Activated CD4-positive, CD25-positive, alpha-beta regulatory T cell treated with anti-CD3 and anti-CD28 coated beads, Interleukin-2, amount 50 U/mL, for 72 hours (primary cell): ENCODE measurements around the gene EFCAB5.
"Not testable (repeated sequence)": the region's sequence is repeated elsewhere in the genome, so short reads cannot be mapped to it uniquely, and the experiment has no call there.

Experiments
- DNase-seq: peaks from one replicate; pipeline ENCODE4 v3.0.0; 2021

The EFCAB5 gene

GRCh38 chr17:29936724-29937123 is 4.7 kb upstream of the EFCAB5 start:
- no peak for DNase-seq

DNA sequence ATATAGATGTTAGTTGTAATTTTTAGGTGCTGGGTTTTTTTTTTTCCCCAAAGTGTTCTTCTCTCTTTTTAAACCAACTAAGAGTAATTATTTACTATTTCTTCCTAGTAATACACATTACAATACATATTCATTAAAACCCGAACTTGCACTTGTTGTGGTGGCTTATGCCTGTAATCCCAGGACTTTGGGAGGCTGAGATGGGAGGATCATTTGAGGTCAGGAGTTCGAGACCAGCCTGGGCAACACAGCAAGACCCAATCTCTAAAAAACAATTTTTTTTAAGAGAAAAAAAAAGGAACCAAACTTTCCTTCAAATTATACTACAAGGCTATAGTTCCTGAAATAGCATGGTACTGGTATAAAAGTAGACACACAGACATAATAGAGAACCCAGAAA is 3.8 kb downstream of the EFCAB5 start:
- DNase-seq, result no peak

GRCh38 chr17:29948448-29949215 is 7.2 kb downstream of the EFCAB5 start:
- no peak for DNase-seq

- no peak for DNase-seq
These were observed 8.3 kb downstream of the EFCAB5 start for GRCh38 chr17:29949696-29950095.

- no peak for DNase-seq
These were observed 13.0 kb downstream of the EFCAB5 start for GRCh38 chr17:29954405-29954804.

GRCh38 chr17:29956225-29956624 is 14.8 kb downstream of the EFCAB5 start:
- DNase-seq, result no peak

DNA sequence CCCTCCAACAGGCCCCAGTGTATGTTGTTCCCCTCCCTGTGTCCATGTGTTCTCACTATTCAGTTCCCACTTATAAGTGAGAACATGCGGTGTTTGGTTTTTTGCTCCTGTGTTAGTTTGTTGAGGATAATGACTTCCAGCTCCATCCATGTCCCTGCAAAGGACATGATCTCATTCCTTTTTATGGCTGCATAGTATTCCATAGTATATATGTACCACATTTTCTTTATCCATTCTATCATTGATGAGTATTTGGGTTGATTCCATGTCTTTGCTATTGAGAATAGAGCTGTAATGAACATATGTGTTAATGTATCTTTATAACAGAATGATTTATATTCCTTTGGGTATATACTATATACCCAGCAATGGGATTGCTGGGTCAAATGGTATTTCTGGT is 16.1 kb downstream of the EFCAB5 start:
- not testable (repeated sequence) for DNase-seq

DNA sequence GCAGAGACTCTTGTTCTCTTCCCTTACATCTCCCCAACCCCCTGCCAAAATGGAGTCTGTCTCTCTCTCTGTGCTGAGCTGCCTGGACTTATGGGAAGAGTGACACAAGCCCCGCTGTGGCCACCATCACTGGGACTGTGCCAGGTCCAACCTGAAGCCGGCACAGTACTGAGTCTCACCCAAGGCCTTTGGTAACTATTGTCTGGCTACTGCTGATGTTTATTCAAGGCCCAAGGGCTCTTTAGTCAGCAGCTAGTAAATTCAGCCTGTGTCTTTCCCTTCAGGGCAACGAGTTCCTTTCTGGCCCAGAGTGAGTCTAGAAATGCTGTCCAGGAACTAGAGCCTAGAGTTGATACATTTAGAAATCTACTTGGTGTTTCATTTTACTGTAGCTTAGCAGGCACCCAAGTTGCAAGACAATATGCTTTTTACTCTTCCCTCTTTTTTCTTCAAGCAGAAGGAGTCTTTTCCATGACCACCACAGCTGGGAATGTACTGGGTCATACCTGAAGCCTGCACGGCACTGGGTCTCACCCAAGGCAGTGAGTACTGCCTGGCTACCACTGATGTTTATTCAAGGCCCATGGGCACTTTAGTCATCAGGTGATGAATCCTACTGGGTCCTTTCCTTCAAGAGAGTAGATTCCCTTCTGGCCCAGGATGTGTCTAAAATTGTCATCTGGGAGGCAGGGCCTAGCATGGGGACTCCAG is 17.7 kb downstream of the EFCAB5 start:
- no peak for DNase-seq

DNA sequence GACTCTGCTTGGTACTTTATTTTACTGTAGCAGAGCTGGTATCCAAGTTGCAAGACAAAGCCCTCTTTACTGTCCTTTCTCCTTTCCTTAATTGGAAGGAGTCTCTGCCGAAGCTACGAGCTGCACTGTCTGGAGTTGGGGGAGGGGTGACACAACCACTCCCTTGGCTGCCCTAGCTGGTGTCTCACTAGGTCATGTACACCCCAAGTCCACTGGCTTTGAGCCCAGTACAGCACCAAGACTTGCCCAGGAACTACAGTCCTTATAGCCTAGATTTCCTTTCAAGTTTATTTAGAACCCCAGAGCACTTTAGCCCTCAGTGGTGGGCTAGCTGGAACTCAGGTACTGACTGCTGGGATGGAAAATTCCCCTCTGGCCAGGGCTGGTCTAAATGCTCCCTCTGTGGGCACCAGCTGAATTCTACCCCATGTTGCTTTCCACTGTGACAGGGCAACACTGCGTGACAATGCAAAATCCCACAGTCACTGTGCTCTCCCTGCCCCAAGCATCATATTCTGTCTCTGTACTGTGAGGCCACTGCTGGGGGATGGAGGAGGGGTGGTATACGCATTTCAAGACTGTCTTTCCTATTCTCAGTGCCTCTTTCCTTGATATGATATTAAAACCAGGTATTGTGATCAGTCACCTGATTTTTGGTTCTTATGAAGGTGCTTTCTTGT is 18.4 kb downstream of the EFCAB5 start:
- DNase-seq, result no peak

DNA sequence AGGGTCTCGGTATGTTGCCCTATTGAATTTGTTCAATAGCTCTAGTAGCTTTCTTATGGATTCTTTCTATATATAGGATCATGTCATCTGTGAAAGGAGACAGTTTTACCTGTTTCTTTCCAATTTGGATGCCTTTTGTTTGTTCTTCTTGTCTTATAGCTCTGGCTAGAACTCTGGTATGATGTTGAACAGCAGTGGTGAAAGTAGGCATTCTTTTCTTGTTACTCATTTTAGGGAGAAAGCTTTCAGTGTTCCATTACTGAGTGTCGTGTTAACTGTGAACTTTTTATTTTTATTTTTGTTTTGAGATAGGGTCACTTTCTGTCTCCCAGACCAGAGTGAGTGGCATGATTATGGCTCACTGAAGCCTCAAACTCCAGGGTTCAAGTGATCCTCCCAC is 21.2 kb downstream of the EFCAB5 start:
- no peak for DNase-seq

DNA sequence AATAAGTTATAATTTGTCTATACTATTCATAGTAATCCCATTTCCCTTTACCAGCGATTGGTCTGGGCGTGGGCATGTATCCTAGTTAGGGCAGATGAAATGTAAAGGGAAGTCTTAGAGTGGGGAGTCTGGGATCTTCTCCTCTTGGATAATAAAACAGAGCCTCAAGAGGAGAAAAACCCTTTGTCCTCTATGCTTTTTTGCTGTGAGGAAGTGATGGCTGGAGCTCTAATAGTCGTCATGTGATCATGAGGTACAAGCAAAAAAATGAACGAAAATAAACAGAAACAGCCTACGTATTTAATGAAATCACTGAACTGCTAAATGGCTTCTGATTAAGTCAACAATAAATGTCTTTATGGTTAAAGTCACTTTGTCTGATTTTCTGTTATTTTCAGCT is 26.8 kb downstream of the EFCAB5 start:
- no peak for DNase-seq

GRCh38 chr17:29972277-29972676 is 30.8 kb downstream of the EFCAB5 start:
- no peak for DNase-seq

DNA sequence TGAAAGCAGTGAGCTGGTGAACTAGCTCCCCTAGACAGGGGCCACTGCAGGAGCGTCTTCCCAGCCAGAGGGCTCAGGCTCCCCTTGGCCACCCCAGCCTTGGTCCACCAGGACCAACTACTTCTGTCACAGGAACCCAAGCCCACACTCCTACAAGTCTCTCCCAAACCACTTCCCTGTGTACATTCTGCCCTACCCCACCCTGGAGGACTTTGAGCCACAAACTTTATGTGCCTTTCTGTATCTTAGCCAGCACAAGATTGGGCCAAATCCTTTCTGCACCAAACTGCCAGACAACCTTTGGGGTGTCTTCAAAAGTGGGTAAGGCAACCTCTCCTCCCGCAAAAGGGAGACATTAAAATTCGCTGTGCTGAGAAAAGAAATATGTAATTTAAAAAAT is 31.6 kb downstream of the EFCAB5 start:
- DNase-seq, result no peak

GRCh38 chr17:29977836-29978235 is 36.4 kb downstream of the EFCAB5 start:
- no peak for DNase-seq

GRCh38 chr17:29980261-29980660 is 38.8 kb downstream of the EFCAB5 start:
- DNase-seq, result no peak

DNA sequence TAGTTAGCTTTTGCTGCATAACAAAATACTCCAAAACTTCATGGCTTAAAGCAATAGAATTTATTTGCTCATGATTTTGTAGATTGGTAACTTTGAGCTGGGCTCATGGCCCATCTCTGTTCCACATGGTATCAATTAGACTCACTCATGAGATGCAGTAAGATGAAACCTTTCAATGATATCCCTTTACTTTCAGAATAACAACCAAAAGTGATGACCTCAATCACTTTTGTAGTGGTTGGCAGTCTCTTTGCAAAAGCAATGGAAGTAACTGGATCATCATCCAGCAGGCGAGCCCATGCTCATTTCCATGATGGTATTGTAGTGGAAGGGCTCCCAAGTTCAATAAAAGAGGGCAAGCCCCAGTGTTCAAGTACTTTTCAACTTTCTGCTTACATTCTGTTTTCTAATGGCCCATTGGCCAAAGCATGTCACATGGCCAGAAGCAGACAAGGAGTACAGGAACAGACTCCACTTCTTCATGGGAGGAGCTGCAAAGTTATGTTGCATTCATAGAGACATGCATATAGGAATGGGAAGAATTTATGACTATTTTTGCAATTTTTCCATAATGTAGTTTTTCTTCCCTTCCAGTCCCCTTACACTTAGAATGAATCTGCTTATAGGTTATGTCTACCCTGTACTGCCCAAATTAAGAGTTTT is 41.7 kb downstream of the EFCAB5 start:
- no peak for DNase-seq

DNA sequence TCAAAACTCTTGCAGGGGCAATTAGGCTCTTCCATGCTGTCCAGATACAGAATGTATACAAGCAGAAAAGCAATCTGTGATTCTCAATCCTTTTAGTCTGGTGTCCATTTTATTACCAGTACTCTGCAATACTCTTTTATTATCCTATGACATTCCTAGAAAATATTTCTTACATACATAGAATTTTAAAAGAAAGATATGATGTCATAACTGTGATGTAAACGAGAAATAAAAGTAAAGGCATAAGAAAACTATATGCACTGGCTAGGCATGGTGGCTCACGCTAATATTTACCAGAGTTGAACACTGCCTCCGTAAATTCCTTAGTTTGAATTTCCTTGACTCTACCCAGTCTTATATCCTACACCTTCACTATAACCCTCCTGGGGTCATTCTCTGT is 55.0 kb downstream of the EFCAB5 start:
- DNase-seq, result no peak

GRCh38 chr17:30000001-30000754 is 58.7 kb downstream of the EFCAB5 start:
- DNase-seq, result no peak

GRCh38 chr17:30000755-30001257 is 59.4 kb downstream of the EFCAB5 start:
- DNase-seq, result no peak

DNA sequence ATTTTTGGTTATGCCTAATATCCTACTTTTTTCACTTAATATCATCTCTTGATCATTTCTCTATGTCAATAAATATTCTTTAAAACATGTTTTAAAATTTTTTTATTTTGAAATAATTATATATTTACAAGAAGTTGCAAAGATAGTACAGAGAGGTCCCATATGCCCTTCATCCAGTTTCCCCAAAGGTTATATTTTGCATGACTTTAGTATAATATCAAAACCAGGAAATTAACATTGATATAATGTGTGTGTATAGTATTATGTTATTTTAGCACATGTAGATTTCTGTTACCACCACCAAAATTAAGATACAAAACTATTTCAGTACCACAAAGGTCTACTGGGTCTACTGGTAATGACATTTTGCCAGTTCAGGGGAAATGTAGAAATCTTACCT is 60.7 kb downstream of the EFCAB5 start:
- DNase-seq, result no peak

- no peak for DNase-seq
These were observed 64.4 kb downstream of the EFCAB5 start for GRCh38 chr17:30005709-30006320.

DNA sequence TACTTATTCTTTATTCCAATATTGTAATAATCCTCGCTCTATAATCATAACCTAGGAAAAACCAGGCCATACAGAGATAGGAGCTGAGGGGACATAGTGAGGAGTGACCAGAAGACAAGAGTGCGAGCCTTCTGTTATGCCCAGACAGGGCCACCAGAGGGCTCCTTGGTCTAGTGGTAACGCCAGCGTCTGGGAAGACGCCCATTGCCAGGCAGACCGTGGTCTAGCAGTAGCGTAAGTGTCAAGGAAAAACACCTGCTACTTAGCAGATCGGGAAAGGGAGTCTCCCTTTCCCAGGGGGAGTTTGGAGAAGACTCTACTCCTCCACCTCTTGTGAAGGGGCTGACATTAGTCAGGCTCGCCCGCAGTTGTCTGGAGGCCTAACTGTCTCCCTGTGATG is 70.5 kb downstream of the EFCAB5 start:
- not testable (repeated sequence) for DNase-seq
